Measurements from ENCODE around the gene CHD5. TPM values are rescaled to one million over a fixed set of nuclear protein-coding genes. Genes with fewer than 3 reads are reported as not detected.
"Not testable (repeated sequence)": the region's sequence is repeated elsewhere in the genome, so short reads cannot be mapped to it uniquely, and the experiment has no call there.

Gene CHD5
- polyA plus RNA-seq, 4 donors = 0.21 to 0.43 (median 0.35) TPM

GRCh38 chr1:6073480-6074053 is 106.6 kb downstream of the CHD5 start:
- DNase-seq (ENCODE audit: low read depth in 4 of 4, low spot score in 3 of 4) = no peak

GRCh38 chr1:6072774-6073479 is 107.2 kb downstream of the CHD5 start:
- DNase-seq (ENCODE audit: low read depth in 4 of 4, low spot score in 3 of 4) = no peak

- DNase-seq (ENCODE audit: low read depth in 4 of 4, low spot score in 3 of 4) = no peak
Observed at GRCh38 chr1:6071219-6071618, 108.9 kb downstream of the CHD5 start.

- DNase-seq (ENCODE audit: low read depth in 4 of 4, low spot score in 3 of 4) = no peak
Observed at GRCh38 chr1:6070450-6070974, 109.6 kb downstream of the CHD5 start.

- no peak for DNase-seq (ENCODE audit: low read depth in 4 of 4, low spot score in 3 of 4)
Observed at GRCh38 chr1:6069573-6069972, 110.5 kb downstream of the CHD5 start.

- DNase-seq (ENCODE audit: low read depth in 4 of 4, low spot score in 3 of 4) = no peak
Observed at GRCh38 chr1:6068932-6069331, 111.2 kb downstream of the CHD5 start.

GRCh38 chr1:6068073-6068472 is 112.0 kb downstream of the CHD5 start:
- DNase-seq (ENCODE audit: low read depth in 4 of 4, low spot score in 3 of 4) = no peak

GRCh38 chr1:6066680-6067079 is 113.4 kb downstream of the CHD5 start:
- DNase-seq (ENCODE audit: low read depth in 4 of 4, low spot score in 3 of 4) = no peak

GRCh38 chr1:6065093-6065858 is 114.8 kb downstream of the CHD5 start:
- DNase-seq (ENCODE audit: low read depth in 4 of 4, low spot score in 3 of 4) = no peak

- DNase-seq (ENCODE audit: low read depth in 4 of 4, low spot score in 3 of 4) = not testable (repeated sequence)
Observed at GRCh38 chr1:6063532-6064053, 116.5 kb downstream of the CHD5 start.

GRCh38 chr1:6062670-6063069 is 117.5 kb downstream of the CHD5 start:
- DNase-seq (ENCODE audit: low read depth in 4 of 4, low spot score in 3 of 4) = no peak

- DNase-seq (ENCODE audit: low read depth in 4 of 4, low spot score in 3 of 4) = no peak
Observed at GRCh38 chr1:6059866-6060265, 120.3 kb downstream of the CHD5 start.

- no peak for DNase-seq (ENCODE audit: low read depth in 4 of 4, low spot score in 3 of 4)
Observed at GRCh38 chr1:6057170-6057845, 122.8 kb downstream of the CHD5 start.

GRCh38 chr1:6056572-6056948 is 123.6 kb downstream of the CHD5 start:
- no peak for DNase-seq (ENCODE audit: low read depth in 4 of 4, low spot score in 3 of 4)

- DNase-seq (ENCODE audit: low read depth in 4 of 4, low spot score in 3 of 4) = no peak
Observed at GRCh38 chr1:6054596-6054995, 125.5 kb downstream of the CHD5 start.

- no peak for DNase-seq (ENCODE audit: low read depth in 4 of 4, low spot score in 3 of 4)
Observed at GRCh38 chr1:6053206-6053546, 126.9 kb downstream of the CHD5 start.

- peak; percentile 68 to 81 (median 78) for DNase-seq (ENCODE audit: low read depth in 4 of 4, low spot score in 3 of 4)
Observed at GRCh38 chr1:6052543-6053205, 127.4 kb downstream of the CHD5 start.

Measured in right renal pelvis (tissue), 4 donors.